ENCODE measurements around the gene MLPH.

The MLPH gene

DNA sequence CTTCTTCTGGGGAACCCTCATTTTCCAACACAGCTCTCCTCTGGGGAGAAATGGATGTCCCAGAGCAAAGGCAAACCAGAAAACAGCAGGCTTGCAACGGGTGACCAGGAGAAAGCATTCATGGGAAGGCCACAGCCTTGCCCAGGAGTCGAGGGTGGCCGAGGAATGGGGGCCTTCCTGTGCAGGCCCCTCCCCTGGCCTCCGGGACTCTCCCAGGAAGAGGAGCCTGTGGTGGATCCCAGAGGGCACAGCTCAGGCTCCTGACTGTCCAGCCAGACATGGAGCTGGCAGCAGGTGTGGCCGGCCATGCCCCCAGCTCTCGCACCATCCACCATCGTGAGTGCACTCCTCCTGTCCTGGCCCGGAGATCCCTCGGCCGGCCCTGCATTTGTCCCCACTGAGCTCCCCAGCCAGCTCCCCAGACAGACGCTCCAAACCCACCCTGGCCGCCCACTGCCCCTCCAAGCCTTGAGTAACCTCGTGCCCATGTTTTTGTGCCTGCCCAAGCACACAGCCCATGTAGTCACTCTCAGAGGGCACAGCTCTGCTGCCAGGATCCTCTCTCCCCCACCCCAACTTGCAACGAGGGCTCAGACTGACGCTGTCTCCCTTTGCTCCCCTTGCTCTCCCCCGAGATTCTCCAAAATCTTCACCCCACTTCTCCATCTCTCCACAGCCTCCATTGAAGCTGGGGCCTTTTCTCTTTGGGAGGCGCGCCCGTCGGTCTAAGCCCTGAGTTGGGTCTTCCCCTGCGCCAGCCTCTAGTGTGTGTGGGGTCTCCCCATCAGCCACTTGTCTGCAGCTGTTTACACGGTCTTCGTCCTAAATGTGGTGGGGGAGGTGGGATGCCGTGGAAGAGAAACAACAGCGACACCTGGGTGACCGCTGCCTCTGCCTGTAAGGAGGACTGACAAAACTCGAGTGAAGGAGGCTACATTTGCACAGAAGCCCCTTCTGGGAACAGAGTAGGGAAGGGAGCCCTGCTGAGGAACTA, 89.1 kb downstream of the MLPH start:
- no peak overlapping the region for H3K4me3 ChIP-seq (ENCODE audit: low read length)
- TF ChIP-seq, protein P1, sequence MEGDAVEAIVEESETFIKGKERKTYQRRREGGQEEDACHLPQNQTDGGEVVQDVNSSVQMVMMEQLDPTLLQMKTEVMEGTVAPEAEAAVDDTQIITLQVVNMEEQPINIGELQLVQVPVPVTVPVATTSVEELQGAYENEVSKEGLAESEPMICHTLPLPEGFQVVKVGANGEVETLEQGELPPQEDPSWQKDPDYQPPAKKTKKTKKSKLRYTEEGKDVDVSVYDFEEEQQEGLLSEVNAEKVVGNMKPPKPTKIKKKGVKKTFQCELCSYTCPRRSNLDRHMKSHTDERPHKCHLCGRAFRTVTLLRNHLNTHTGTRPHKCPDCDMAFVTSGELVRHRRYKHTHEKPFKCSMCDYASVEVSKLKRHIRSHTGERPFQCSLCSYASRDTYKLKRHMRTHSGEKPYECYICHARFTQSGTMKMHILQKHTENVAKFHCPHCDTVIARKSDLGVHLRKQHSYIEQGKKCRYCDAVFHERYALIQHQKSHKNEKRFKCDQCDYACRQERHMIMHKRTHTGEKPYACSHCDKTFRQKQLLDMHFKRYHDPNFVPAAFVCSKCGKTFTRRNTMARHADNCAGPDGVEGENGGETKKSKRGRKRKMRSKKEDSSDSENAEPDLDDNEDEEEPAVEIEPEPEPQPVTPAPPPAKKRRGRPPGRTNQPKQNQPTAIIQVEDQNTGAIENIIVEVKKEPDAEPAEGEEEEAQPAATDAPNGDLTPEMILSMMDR (conservative IDR thresholded peaks at IDR 0.05; ENCODE audit: low read length): no peak
- no peak for DNase-seq (ENCODE audit: low read depth)

DNA sequence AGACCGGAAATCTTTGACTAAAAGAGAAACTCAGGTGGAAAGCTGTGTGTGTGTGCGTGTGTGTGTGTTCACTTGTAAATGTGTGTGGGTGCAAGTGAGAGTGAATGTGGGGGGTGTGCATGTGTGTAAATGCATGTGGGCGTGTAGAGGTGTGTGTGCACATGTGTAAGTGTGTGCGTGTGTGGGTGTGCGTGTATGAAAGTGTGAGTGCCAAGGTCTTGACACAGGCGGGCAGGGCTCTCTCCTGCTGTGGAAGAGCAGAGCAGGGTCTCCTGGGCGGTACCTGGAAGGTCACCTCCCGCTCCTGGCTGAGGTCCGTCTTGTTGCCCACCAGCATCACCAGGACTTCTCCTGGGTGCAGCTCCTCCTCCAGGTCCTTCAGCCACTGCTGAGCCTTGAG, 89.9 kb downstream of the MLPH start:
- H3K4me3 ChIP-seq (ENCODE audit: low read length): no peak overlapping the region
- no peak for DNase-seq (ENCODE audit: low read depth)
- TF ChIP-seq, protein P1 (conservative IDR thresholded peaks at IDR 0.05; ENCODE audit: low read length): no peak

DNA sequence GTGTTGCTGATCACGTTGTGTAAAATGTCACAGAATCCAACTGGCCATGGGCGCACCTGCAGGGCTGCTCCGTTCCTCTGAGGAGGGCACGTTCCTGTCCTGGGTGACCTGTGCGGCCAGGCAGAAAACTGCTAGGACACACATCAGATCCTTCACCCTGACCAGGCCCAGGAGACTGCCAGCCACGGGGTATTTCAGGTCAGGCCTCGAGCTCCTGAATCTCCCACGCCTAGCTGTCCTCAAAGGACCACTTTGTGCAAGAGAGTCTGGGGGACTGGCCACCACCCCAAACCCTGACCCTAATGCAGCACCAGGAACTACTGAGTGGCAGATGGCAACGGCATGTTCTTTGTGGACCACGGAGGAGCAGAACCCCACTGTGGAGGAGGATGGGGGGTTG, 90.4 kb downstream of the MLPH start:
- no peak overlapping the region for H3K4me3 ChIP-seq (ENCODE audit: low read length)
- DNase-seq (ENCODE audit: low read depth): no peak
- TF ChIP-seq, protein P1 (conservative IDR thresholded peaks at IDR 0.05; ENCODE audit: low read length): no peak

DNA sequence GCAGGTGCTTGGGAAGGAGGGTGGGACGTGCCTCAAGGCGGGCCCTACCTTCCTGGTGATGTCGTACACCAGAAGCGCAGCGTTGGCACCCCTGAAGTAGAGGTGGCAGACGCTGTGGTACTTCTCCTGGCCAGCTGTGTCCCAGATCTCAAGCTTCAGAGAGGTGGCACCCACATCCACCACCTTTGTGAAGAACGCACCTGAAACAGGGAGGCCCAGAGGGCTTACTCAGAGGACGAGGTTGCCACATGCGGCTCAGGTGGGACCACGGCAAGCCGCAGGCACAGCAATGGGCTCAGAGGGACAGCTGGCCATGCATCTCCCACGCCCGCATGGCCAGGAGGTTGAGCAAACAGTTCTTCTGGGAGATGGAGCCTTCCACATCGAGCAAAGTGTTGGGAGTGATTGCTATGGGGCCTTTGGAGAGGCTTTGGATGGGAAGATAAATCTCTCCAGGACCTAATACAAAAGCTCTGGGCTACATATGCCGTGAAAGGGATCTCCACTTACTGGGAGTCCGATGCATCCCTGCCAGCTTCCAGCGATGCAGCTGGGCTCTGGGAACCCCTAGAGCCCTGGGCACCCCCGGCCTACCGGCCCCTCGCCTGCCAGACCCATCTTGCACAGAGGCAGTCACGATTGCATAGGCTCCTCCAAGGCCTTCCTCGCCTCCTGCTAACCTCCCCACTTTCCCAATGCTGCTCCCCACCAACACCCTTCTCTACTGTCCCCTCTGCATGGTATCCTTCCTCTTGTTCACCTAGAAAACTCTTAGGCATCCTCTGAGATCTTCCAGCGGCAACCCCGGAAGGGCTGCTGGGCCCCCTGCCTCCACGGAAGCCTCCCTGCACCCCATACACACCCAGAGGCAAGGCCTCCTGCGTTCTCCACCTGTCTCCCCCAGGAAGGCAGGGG, 91.2 kb downstream of the MLPH start:
- TF ChIP-seq, protein P1 (conservative IDR thresholded peaks at IDR 0.05; ENCODE audit: low read length): no peak
- no peak overlapping the region for H3K4me3 ChIP-seq (ENCODE audit: low read length)
- DNase-seq (ENCODE audit: low read depth): no peak

DNA sequence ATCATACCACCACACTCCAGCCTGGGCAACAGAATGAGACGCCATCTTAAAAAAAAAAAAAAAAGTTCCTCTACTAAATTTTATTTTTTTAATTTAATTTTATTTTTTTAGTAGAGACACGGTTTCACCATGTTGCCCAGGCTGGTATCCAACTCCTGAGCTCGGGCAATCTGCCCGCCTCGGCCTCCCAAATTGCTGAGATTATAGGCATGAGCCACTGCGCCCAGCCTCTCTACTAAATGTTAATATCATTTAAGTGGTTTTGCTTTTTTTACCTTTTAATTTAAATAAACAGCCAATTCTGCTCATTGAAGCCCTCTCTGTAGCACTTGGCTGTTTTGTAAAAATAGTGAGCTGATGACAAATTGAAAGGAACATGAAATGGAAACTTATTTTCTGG, 94.3 kb downstream of the MLPH start:
- no peak for DNase-seq (ENCODE audit: low read depth)
- no peak overlapping the region for H3K4me3 ChIP-seq (ENCODE audit: low read length)
- TF ChIP-seq, protein P1 (conservative IDR thresholded peaks at IDR 0.05; ENCODE audit: low read length): no peak

DNA sequence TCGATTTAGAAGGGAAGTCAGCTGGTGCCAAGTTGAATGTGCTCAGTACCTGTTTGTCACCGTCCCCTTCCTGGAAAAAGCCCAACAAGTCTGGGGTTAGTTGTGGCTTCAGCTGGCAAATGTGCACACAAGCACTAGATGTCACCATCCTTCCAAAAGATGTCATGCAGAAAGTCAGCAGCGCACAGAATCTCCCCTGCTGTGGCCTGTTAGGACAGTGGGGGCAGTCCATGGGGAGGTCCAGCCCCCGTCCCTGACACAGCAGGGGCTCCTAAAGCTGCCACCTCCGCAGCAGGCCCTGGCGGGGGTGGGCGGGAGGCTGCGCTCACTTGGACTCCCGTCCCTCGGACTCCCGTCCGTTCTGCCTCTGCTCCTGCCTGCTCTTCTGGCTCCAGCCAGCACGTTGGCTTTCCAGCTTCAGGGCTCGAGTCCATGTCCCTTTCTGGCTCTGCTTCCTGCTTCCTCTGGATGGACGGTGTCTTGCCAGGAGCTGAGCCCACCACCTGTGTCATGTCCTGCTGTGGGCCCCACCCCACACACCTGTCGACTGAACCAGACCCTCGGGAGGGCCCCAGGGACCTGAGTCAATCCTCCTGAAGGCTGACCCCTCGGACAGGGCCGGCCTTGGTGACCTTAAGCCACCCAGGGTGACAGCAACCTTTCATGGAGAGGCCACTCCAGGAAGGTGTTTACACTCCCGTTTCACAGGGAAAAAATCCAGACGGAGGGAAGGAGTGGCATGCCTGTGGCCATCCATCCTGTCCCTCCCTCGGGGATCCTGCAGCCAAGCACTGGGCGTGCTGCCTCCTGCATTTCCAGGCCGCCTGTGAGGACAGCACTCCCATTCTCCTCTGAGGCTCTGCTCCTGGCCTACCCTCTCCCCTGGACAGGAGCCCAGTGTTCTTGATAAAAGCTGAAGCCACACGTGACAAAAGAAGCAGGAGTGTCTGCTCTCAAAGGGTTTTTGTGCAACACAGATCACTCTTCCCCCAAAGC, 95.0 kb downstream of the MLPH start:
- DNase-seq (ENCODE audit: low read depth): peak; percentile 72
- TF ChIP-seq, protein P1 (conservative IDR thresholded peaks at IDR 0.05; ENCODE audit: low read length): peak; percentile 62
- peak overlapping the region; percentile 34 for H3K4me3 ChIP-seq (ENCODE audit: low read length)
